Activated CD8-positive, alpha-beta T cell treated with anti-CD3 and anti-CD28 coated beads for 36 hours (primary cell): ENCODE results near the gene BCL7A. TPM values are rescaled to one million over a fixed set of nuclear protein-coding genes. Genes with fewer than 3 reads are reported as not detected.

Experiments used
- ATAC-seq: fragments of 200-7000 bp; cut with Tn5 transposase; one replicate; pipeline ENCODE4 v1.10.0; 2021; ENCODE audit warnings: mild to moderate bottlenecking, moderate library complexity
- CTCF ChIA-PET: fragments of 350-600 bp; sonication (Branson Sonifier 250); formaldehyde crosslinking; loops from one replicate; lab custom pipeline; 2021; ENCODE audit warnings: antibody characterized with exemption; lab: Charles Lee
- POLR2A ChIA-PET: fragments of 350-600 bp; sonication (Branson Sonifier 250); formaldehyde crosslinking; loops from one replicate; lab custom pipeline; 2021; ENCODE audit warnings: antibody characterized with exemption; lab: Charles Lee
- DNase-seq: peaks from one replicate; pipeline ENCODE4 v3.0.0-alpha.2; 2020
- H3K27ac Mint-ChIP-seq: one replicate; pipeline ENCODE4 v1.8.0; 2021; ENCODE audit warnings: mild to moderate bottlenecking, mixed read lengths
- H3K27me3 Mint-ChIP-seq: one replicate; pipeline ENCODE4 v1.8.0; 2021; ENCODE audit warnings: mixed read lengths
- H3K36me3 Mint-ChIP-seq: one replicate; pipeline ENCODE4 v1.8.0; 2021; ENCODE audit warnings: low read depth, mixed read lengths
- H3K4me1 Mint-ChIP-seq: one replicate; pipeline ENCODE4 v1.8.0; 2021; ENCODE audit warnings: low read depth, mixed read lengths
- H3K4me3 Mint-ChIP-seq: one replicate; pipeline ENCODE4 v1.8.0; 2021; ENCODE audit warnings: mild to moderate bottlenecking, moderate library complexity, mixed read lengths
- H3K9me3 Mint-ChIP-seq: one replicate; pipeline ENCODE4 v1.8.0; 2021; ENCODE audit warnings: mixed read lengths
- CTCF ChIP-seq: fragments of 200-600 bp; IDR thresholded peaks from one replicate; pipeline ENCODE4 v1.8.0; 2022; ENCODE audit warnings: antibody characterized with exemption, mild to moderate bottlenecking
- intact Hi-C: fragments of 100-400 bp; cut with micrococcal nuclease; formaldehyde crosslinking; loops from one replicate; pipeline ENCODE4 v1.10.0; 2022
- total RNA-seq, 2 experiments: library from RNA; stranded (reverse); gene quantifications; one replicate each; pipeline ENCODE4 v1.2.3, GENCODE V29; 2021

Gene BCL7A
- total RNA-seq, 2 experiments from 2014 or later = 6.7 to 7.3 TPM

DNA sequence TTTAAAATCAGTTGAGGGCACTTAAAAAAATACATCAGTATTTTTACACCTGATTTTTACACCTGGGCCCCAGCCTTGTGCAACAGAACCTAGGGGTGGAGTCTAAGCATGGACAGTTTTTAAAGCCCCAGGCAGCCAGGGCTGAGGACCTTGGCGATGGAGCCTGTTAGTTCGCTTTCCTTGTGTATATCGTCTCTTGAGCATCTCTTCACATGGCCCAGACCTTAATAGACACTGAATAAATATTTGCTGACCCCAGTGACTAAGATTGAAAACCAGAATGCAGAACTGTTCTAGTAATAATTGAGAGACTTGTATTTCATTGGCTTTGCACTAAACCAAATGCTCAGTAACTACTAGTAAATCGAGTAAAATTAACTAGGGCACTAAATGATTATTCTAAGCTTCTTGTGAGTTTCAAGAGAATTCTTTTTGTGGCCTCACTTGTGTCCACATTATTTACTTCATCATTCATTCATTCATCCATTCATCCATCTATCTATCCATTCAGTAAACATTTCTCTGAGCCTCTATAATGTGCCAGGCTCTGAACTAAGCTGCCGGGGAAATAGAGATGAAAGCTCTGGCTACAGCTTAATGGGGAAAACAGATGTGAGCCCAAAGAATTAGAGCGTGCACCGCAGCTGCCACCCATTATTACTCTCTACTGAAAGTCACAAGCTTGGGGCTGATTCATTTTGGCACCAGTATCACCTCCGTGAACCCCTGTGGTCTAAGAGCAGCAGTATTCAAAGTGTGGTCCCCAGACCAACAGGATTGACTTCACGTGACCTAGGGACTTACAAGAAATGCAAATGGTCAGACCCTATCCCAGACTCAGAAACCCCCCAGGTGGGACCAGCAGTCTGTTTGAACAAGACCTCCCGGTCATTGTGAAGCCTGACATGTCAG lies 30.7 kb upstream of the BCL7A start:
- TF ChIP-seq CTCF = no peak
- ATAC-seq = peak; percentile 15
- H3K27ac Mint-ChIP-seq = no peak overlapping the region
- peak; percentile 60 for DNase-seq
- no peaks in the 10 kb centered on the region for H3K36me3 Mint-ChIP-seq
- ChIA-PET CTCF (interaction anchor here (0.8 to 2.0 kb wide), 8 partner anchors 15 to 200 kb away, joined by 3 to 11 read pairs (median 3); partner anchors contain the start of gene CFAP251), POLR2A (interaction anchor here (0.6 to 1.6 kb wide), 9 partner anchors 9 to 507 kb away, joined by 3 to 11 read pairs (median 4); no protein-coding TSS in a partner anchor)
- intact Hi-C loops = no loop called here
- H3K9me3 Mint-ChIP-seq = no peaks in the 10 kb centered on the region
- no peak overlapping the region for H3K4me3 Mint-ChIP-seq
- peaks cover 17% of the 10 kb centered on the region for H3K4me1 Mint-ChIP-seq
- H3K27me3 Mint-ChIP-seq = peaks cover 1% of the 10 kb centered on the region

DNA sequence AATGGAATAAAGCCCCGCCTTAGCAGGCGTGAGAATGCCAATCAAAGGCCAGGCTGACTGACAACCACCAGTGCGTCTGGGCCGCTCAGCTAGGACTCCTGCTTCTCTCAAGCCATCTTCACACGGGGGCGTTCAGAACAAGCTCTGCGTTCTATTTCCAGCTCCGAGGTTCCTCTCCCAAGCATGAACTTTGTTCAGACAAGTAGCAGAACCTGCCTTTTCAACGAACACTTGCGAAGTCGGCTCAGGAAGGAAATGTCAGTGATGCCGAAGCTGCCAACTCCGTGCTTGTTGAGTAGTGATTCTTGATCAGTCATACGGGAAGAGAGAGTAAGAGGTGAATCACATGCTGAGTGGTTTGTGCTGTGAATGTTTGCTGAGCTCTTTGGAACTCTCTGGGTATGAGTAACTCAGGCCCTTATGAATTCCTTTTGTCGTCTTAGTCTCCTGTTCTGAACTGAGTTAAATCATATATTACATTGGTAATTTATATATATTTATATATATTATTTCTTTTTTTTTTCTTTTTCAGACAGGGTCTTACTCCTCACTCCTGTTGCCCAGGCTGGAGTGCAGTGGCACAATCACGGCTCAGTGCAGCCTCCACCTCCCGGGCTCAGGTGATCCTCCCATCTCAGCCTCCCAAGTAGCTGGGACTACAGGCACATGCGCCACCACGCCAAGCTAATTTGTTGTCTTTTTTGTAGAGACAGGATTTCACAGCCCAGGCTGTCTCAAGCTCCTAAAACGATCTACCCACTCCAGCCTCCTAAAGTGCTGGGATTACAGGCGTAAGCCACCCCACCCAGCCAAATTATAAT lies 29.4 kb upstream of the BCL7A start:
- TF ChIP-seq CTCF = no peak
- H3K4me3 Mint-ChIP-seq = peak overlapping the region; percentile 54
- peaks cover 17% of the 10 kb centered on the region for H3K4me1 Mint-ChIP-seq
- H3K27me3 Mint-ChIP-seq = peaks cover 1% of the 10 kb centered on the region
- no peaks in the 10 kb centered on the region for H3K9me3 Mint-ChIP-seq
- CTCF ChIA-PET = interaction anchor here (0.9 to 2.0 kb wide), 8 partner anchors 9 to 196 kb away, joined by 3 to 11 read pairs (median 3); partner anchors contain the start of gene CFAP251
- POLR2A ChIA-PET = interaction anchor here (0.5 to 1.6 kb wide), 14 partner anchors 7 to 983 kb away, joined by 3 to 11 read pairs (median 4); partner anchors contain the start of gene BCL7A
- intact Hi-C loops = no loop called here
- ATAC-seq (peak; percentile 99), DNase-seq (peak; percentile 84)
- H3K36me3 Mint-ChIP-seq = no peaks in the 10 kb centered on the region
- peak overlapping the region; percentile 88 for H3K27ac Mint-ChIP-seq

DNA sequence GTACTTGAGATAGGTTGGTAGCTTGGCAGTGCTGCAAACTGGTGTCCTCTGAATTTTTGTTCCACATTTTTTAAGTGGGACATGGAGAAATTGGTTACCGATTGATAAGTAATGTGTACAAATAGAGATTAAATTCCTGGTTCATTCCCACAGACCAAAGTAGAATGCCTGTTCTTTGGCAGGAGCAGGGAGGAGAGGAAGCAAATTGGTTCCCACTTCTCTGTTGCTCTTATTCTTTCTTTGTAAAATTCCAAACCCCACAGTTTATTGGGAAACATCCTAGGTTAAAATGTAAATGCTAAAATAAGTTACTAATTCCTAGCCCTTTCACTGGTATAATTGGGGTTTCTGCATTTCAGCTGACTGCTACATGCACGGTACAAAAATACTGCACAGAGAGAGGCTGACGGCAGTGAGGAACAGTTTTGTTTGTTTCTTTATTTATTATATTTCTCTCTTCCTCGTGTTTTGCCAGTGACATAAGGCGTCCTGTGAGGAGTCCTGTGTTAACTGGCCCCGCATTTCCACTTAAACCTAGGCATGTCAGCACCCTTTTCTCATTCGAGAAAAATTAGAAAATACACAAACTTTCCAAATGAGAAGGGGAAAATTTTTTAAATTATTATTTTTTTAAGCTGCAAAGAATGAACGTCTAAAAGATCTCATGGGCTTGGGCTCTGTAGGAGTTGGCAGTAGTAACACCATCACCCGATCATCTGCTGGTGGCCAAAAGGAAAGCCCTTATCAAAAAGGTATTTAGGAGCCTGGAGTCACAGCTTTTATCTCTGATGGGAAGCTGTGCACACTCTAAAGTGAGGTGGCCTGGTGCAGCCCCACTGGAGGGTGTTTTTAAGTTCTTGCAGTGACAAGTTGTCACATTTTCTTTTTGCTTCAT lies 25.4 kb upstream of the BCL7A start:
- H3K27me3 Mint-ChIP-seq = peaks cover 1% of the 10 kb centered on the region
- TF ChIP-seq CTCF = no peak
- CTCF ChIA-PET = no interaction called here
- H3K4me1 Mint-ChIP-seq = peaks cover 11% of the 10 kb centered on the region
- peaks cover 2% of the 10 kb centered on the region for H3K9me3 Mint-ChIP-seq
- DNase-seq (no peak), ATAC-seq (no peak)
- no peaks in the 10 kb centered on the region for H3K36me3 Mint-ChIP-seq
- intact Hi-C loops = no loop called here
- no peak overlapping the region for H3K27ac Mint-ChIP-seq
- POLR2A ChIA-PET = no interaction called here
- no peak overlapping the region for H3K4me3 Mint-ChIP-seq

- ChIA-PET POLR2A (no interaction called here), CTCF (no interaction called here)
- intact Hi-C loops = no loop called here
- DNase-seq = no peak
- Mint-ChIP-seq H3K27ac (no peak overlapping the region), H3K9me3 (peaks cover 2% of the 10 kb centered on the region), H3K27me3 (peaks cover 1% of the 10 kb centered on the region), H3K36me3 (no peaks in the 10 kb centered on the region), H3K4me1 (peaks cover 3% of the 10 kb centered on the region), H3K4me3 (no peak overlapping the region)
- no peak for ATAC-seq
- TF ChIP-seq CTCF = no peak
Observed at GRCh38 chr12:121996945-121997612, 24.6 kb upstream of the BCL7A start.
